ENCODE data around the gene FOXP4. TPM values are rescaled to one million over a fixed set of nuclear protein-coding genes. Genes with fewer than 3 reads are reported as not detected.

The FOXP4 gene
- total and polyA plus RNA-seq, 2 donors (not counting 1 experiment from before 2014, with no cell fraction given), result 0.81 to 1.8 TPM

GRCh38 chr6:41563060-41563776 is 17.0 kb downstream of the FOXP4 start:
- no peaks in the 10 kb centered on the region for H3K9me3 ChIP-seq (ENCODE audit: control insufficient read depth, insufficient read depth, low read depth, low read length)
- TF ChIP-seq EZH2 (IDR thresholded peaks at IDR 0.05; ENCODE audit: low read length, missing control alignments), result no peak
- TF ChIP-seq, protein P1, sequence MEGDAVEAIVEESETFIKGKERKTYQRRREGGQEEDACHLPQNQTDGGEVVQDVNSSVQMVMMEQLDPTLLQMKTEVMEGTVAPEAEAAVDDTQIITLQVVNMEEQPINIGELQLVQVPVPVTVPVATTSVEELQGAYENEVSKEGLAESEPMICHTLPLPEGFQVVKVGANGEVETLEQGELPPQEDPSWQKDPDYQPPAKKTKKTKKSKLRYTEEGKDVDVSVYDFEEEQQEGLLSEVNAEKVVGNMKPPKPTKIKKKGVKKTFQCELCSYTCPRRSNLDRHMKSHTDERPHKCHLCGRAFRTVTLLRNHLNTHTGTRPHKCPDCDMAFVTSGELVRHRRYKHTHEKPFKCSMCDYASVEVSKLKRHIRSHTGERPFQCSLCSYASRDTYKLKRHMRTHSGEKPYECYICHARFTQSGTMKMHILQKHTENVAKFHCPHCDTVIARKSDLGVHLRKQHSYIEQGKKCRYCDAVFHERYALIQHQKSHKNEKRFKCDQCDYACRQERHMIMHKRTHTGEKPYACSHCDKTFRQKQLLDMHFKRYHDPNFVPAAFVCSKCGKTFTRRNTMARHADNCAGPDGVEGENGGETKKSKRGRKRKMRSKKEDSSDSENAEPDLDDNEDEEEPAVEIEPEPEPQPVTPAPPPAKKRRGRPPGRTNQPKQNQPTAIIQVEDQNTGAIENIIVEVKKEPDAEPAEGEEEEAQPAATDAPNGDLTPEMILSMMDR (conservative IDR thresholded peaks at IDR 0.05 in 1 of 2, IDR thresholded peaks at IDR 0.05 in 1 of 2; ENCODE audit: low read depth in 1 of 2, low read length in 2 of 2), result no peak
- H3K27ac ChIP-seq (ENCODE audit: insufficient read depth, low read length), result no peak overlapping the region
- no peak for DNase-seq (ENCODE audit: low read depth in 2 of 2)
- H3K27me3 ChIP-seq (ENCODE audit: control insufficient read depth, insufficient read depth, low read length), result no peaks in the 10 kb centered on the region
- H3K4me2 ChIP-seq (ENCODE audit: extremely low read depth, insufficient read depth, low read length), result no peak overlapping the region
- no peak overlapping the region for H3K4me3 ChIP-seq (replicated peaks in 1 of 4; ENCODE audit: control extremely low read depth in 1 of 4, insufficient read depth in 1 of 4, low read depth in 3 of 4, low read length in 4 of 4)
- H3K9ac ChIP-seq (ENCODE audit: insufficient read depth, low read length), result no peak overlapping the region
- no peak overlapping the region for H2AFZ ChIP-seq (ENCODE audit: low read length)
- H4K20me1 ChIP-seq (ENCODE audit: control insufficient read depth, extremely low read depth, insufficient read depth, low read length), result no peaks in the 10 kb centered on the region
- no peaks in the 10 kb centered on the region for H3K4me1 ChIP-seq (ENCODE audit: control insufficient read depth, extremely low read depth, insufficient read depth, low read length)
- H3K36me3 ChIP-seq (ENCODE audit: control insufficient read depth, insufficient read depth, low read length), result no peaks in the 10 kb centered on the region
- no peaks in the 10 kb centered on the region for H3K79me2 ChIP-seq (ENCODE audit: control insufficient read depth, insufficient read depth, low read length)

- Histone ChIP-seq H4K20me1 (ENCODE audit: control insufficient read depth, extremely low read depth, insufficient read depth, low read length) (no peaks in the 10 kb centered on the region), H2AFZ (ENCODE audit: low read length) (no peak overlapping the region), H3K79me2 (ENCODE audit: control insufficient read depth, insufficient read depth, low read length) (no peaks in the 10 kb centered on the region), H3K4me3 (replicated peaks in 1 of 4; ENCODE audit: control extremely low read depth in 1 of 4, insufficient read depth in 1 of 4, low read depth in 3 of 4, low read length in 4 of 4) (no peak overlapping the region), H3K4me2 (ENCODE audit: extremely low read depth, insufficient read depth, low read length) (no peak overlapping the region), H3K9ac (ENCODE audit: insufficient read depth, low read length) (no peak overlapping the region), H3K4me1 (ENCODE audit: control insufficient read depth, extremely low read depth, insufficient read depth, low read length) (no peaks in the 10 kb centered on the region), H3K36me3 (ENCODE audit: control insufficient read depth, insufficient read depth, low read length) (no peaks in the 10 kb centered on the region), H3K27ac (ENCODE audit: insufficient read depth, low read length) (no peak overlapping the region), H3K9me3 (ENCODE audit: control insufficient read depth, insufficient read depth, low read depth, low read length) (no peaks in the 10 kb centered on the region), H3K27me3 (ENCODE audit: control insufficient read depth, insufficient read depth, low read length) (no peaks in the 10 kb centered on the region)
- TF ChIP-seq, protein P1 (conservative IDR thresholded peaks at IDR 0.05 in 1 of 2, IDR thresholded peaks at IDR 0.05 in 1 of 2; ENCODE audit: low read depth in 1 of 2, low read length in 2 of 2), result no peak
- TF ChIP-seq EZH2 (IDR thresholded peaks at IDR 0.05; ENCODE audit: low read length, missing control alignments), result no peak
- DNase-seq (ENCODE audit: low read depth in 2 of 2), result no peak
Observed at GRCh38 chr6:41564448-41565142, 18.4 kb downstream of the FOXP4 start.

DNA sequence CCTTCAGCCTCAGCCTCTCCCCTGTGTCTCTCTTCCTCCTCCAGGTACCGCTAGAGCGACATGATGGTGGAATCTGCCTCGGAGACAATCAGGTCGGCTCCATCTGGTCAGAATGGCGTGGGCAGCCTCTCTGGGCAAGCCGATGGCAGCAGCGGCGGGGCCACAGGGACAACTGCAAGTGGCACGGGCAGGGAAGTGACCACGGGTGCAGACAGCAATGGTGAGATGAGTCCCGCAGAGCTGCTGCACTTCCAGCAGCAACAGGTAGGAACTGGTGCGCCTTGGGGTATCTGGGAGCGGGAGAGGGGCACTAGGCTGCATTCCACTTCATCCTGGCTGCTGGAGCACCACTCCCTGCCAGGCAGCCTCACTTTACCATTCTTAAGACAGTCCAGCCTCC is 19.5 kb downstream of the FOXP4 start:
- Histone ChIP-seq H3K79me2 (ENCODE audit: control insufficient read depth, insufficient read depth, low read length) (no peaks in the 10 kb centered on the region), H3K9me3 (ENCODE audit: control insufficient read depth, insufficient read depth, low read depth, low read length) (no peaks in the 10 kb centered on the region), H4K20me1 (ENCODE audit: control insufficient read depth, extremely low read depth, insufficient read depth, low read length) (no peaks in the 10 kb centered on the region), H3K4me1 (ENCODE audit: control insufficient read depth, extremely low read depth, insufficient read depth, low read length) (no peaks in the 10 kb centered on the region), H3K36me3 (ENCODE audit: control insufficient read depth, insufficient read depth, low read length) (no peaks in the 10 kb centered on the region), H3K27ac (ENCODE audit: insufficient read depth, low read length) (no peak overlapping the region), H3K27me3 (ENCODE audit: control insufficient read depth, insufficient read depth, low read length) (no peaks in the 10 kb centered on the region), H3K4me3 (replicated peaks in 1 of 4; ENCODE audit: control extremely low read depth in 1 of 4, insufficient read depth in 1 of 4, low read depth in 3 of 4, low read length in 4 of 4) (no peak overlapping the region), H2AFZ (ENCODE audit: low read length) (no peak overlapping the region), H3K4me2 (ENCODE audit: extremely low read depth, insufficient read depth, low read length) (no peak overlapping the region), H3K9ac (ENCODE audit: insufficient read depth, low read length) (no peak overlapping the region)
- no peak for DNase-seq (ENCODE audit: low read depth in 2 of 2)
- TF ChIP-seq, protein P1 (conservative IDR thresholded peaks at IDR 0.05 in 1 of 2, IDR thresholded peaks at IDR 0.05 in 1 of 2; ENCODE audit: low read depth in 1 of 2, low read length in 2 of 2), result no peak
- no peak for TF ChIP-seq EZH2 (IDR thresholded peaks at IDR 0.05; ENCODE audit: low read length, missing control alignments)

Measured in fibroblast of lung (primary cell).